GM18498 (cell line): ENCODE data around the gene LRP4.

ENCODE experiments used
- ATAC-seq: cut with Tn5 transposase; IDR thresholded peaks from one replicate; pipeline ENCODE4 v1.9.1; 2021; ENCODE audit warnings: mild to moderate bottlenecking, moderate library complexity; ENCODE audit not compliant: unreplicated experiment

Gene LRP4

GRCh38 chr11:46894961-46895360, 23.4 kb downstream of the LRP4 start:
- no peak for ATAC-seq

DNA sequence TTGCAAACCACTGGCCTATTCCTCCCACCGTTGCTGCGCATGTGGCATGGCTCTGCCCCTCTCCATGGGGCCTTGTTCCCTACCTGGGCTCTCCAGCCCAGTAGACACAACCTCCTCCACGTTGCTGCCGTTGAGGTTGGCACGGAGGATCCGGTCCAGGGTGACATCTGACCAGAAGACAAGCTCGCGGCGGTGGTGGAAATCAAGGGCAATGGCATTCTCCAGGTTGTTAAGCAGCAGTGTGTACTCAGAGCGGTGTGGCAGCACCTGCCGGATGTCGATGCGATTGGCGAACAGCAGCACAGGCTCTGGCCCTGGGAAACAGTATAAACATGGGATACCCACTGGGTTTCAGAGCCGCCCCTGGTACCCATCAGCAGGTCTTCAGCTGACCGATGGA, 23.8 kb downstream of the LRP4 start:
- ATAC-seq: no peak

GRCh38 chr11:46892838-46893237, 25.5 kb downstream of the LRP4 start:
- no peak for ATAC-seq

- no peak for ATAC-seq
Observed at GRCh38 chr11:46892109-46892508, 26.2 kb downstream of the LRP4 start.

- ATAC-seq: no peak
Observed at GRCh38 chr11:46890665-46891064, 27.7 kb downstream of the LRP4 start.

DNA sequence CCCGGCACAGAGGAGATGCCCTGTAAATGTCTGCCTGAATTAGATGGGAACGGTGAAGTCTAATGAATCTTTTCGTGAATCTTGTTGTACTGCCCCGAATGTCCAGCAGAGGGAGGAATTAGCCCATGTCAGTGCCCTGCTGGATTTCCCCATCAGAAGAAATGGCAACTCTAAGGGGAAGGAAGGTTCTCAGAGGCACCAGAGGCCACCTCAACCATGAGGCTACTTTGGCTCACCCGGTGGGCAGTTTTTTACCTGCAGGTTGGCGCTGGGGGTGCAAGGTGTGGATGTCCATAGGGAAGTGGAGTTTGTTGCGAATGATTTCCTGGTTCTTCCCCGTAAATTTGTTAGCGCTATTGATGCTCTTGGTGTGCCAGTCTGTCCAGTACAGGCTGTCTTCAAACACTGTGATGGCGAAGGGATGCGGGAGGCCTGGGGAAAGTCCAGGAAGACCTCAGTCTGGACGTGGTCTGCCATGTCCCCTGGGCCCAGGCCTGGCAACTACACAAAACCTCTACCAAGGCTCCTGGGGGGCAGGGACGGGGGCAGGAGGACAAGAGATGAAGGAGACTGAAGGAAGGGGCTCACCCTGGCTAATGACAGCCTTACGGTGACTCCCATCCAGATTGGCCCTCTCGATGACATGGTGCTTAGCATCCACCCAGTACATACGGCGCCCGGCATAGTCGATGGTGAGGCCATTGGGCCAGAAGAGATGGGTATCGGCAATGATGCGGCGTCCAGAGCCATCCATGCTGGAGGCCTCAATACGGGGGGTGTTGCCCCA, 28.5 kb downstream of the LRP4 start:
- ATAC-seq: no peak

DNA sequence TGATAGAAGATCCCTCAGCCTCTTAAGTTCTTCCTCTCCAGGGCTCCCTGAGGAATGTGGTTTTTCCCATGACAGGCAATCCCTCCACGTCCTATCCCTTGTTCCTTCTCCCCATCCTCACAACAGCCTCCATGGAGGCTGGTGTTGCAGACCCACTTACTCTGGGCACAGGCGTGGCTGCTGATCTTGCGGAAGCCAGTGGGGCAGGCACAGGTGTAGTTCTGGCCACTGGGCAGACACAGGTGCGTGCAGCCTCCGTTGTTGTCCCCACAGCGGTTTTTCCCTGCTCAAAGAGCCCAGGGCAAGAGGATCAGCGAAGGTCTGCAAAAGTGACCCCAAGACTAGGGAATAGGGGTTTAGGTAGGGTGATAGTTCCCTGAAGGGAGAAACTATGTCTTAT, 29.1 kb downstream of the LRP4 start:
- no peak for ATAC-seq

DNA sequence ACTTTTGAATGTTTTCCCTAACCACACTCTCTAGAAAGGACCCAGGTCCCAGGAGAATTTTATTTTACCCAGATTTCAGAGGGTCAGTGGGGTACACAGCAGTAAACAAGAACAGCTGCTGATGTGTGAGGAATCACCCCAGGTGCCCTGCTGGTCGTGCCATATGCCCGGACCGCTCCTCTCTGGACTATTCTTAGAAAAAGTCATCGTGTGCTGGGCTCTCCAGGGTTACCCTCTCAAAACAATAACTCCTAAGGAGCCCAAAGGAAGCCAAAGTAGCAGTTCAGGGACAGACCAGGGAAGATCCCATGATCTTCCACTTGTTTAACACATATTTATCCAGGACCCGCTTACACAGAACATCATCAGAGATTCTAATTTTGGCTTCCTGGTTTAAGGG, 29.7 kb downstream of the LRP4 start:
- ATAC-seq: no peak

GRCh38 chr11:46886211-46886610, 32.1 kb downstream of the LRP4 start:
- ATAC-seq: no peak

DNA sequence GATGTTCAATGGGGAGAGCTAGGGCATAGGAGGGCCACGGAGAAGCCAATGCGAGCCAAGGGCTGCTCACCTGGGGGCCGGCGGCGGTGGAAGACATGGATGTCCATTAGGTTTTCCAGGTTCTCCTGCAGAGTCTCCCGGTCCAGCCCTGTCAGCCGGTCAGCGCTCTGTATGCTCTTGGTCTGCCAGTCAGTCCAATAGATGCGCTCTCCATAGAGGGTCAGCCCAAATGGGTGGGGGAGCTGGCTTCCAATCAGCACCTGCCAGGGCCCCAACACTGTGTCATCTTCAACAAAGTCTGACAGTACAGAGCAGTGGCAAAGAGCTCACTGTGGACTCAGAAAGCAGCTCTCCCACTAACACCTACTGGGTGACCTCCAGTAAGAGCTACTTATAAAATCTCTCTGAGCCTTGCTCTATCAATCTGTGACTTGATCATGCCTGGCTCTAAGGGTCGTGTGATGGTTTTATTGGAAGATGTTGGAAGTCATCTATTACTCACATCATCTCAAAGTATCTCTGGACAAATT, 39.2 kb downstream of the LRP4 start:
- no peak for ATAC-seq

- ATAC-seq: no peak
Observed at GRCh38 chr11:46877580-46877979, 40.8 kb downstream of the LRP4 start.

DNA sequence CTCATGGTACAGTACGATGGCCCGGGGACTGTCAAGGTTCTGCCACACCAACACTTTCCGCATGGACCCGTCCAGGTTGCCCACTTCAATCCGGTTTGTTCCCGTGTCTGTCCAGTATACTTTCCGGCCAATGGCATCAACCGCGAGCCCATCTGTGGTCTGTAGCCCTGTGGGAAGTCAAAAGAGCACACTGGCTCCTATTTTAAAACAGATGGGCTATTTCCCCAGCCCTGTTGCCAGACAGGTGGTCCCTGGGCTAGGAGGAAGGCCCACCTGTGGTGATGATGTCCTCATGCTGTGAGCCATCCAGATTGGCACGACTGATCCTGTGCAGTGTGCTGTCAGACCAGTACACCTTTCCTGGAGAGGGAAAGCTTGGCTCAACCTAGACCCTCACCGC, 41.9 kb downstream of the LRP4 start:
- no peak for ATAC-seq

DNA sequence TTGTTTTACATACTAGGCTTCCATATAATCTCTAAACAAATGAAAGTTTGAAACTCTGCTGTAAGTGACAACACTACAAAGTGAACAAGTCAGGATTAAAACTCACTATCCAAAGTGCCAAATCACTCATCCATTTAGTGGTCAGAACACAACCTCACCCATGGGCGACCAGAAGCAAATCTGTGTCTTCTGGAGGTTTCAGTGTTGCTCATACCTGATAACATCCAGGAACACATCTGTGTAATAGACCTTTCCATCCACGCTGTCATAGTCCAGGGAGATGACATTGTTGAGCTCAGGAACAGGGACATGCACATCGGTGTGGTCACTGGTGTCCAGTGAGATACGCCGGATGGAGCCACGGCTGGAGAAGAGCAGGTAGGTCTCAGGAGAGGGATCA, 43.8 kb downstream of the LRP4 start:
- no peak for ATAC-seq

GRCh38 chr11:46868912-46869311, 49.4 kb downstream of the LRP4 start:
- no peak for ATAC-seq

DNA sequence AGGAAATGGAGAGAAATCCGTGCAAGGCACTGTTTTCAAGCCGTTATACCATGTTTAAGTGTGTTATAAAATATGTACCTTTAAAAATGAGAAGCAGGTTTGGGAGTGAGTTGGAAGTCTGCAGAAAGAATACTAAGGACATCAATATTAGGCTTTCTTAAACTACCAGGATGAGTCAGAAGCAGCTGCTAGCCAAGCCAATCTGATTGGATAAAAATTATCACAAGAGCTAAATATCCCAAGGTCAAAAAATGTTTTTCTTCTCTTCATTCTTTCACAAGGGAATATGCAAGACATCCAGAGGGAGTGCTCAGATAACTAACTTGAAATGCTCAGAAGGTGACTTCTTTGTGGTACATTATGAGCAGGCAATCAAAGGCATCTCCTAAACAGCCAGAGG, 53.0 kb downstream of the LRP4 start:
- no peak for ATAC-seq

DNA sequence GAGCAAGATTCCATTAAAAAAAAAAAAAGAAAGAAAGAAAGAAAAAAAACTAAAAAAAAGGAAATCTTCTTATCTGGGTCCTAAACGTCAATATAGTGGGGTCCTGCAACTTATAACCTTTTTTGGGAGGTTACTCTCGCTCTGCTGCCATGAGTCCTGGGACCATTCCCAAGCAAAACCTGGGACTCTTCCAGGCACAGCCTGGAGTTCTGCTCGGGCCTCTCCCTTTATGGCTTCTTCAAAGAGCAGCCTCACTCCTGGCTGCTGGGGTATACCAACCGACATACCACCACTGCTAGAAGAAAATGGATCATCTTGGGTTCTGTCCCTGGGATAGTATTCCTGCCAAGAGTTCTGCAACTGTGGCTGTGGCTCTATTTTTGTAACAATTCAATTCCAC, 58.1 kb downstream of the LRP4 start:
- ATAC-seq: no peak

GRCh38 chr11:46858920-46859546, 59.3 kb downstream of the LRP4 start:
- ATAC-seq: no peak

- ATAC-seq: no peak
Observed at GRCh38 chr11:46857666-46858065, 60.7 kb downstream of the LRP4 start.

GRCh38 chr11:46856605-46857343, 61.6 kb downstream of the LRP4 start:
- ATAC-seq: no peak

- no peak for ATAC-seq
Observed at GRCh38 chr11:46855863-46856262, 62.5 kb downstream of the LRP4 start.

- ATAC-seq: no peak
Observed at GRCh38 chr11:46855167-46855566, 63.2 kb downstream of the LRP4 start.
